ENCODE results near the gene YPEL5.

- TF ChIP-seq ARID4B (CRISPR knock-in tag; IDR thresholded peaks at IDR 0.05; ENCODE audit: borderline replicate concordance) (no peak), E2F4 (CRISPR knock-in tag; IDR thresholded peaks at IDR 0.05; ENCODE audit: borderline replicate concordance, low read depth) (no peak), CTCF (IDR thresholded peaks at IDR 0.05) (no peak), ZBTB21 (CRISPR knock-in tag; IDR thresholded peaks at IDR 0.05; ENCODE audit: borderline replicate concordance) (no peak), NFYB (CRISPR knock-in tag; conservative IDR thresholded peaks at IDR 0.05; ENCODE audit: low read depth) (no peak), ATF3 (CRISPR knock-in tag; conservative IDR thresholded peaks at IDR 0.05) (no peak), EMX1 (CRISPR knock-in tag; IDR thresholded peaks at IDR 0.05) (no peak), ZNF317 (CRISPR knock-in tag; IDR thresholded peaks at IDR 0.05; ENCODE audit: borderline replicate concordance, low read depth) (no peak)
Measured at GRCh38 chr2:30145826-30146336, 926 bp upstream of the YPEL5 start.

Data from WTC11 (cell line).